DND-41 (cell line): ENCODE results near the gene FHAD1.

ENCODE experiments used
- ATAC-seq: fragments of 200-7000 bp; cut with Tn5 transposase; 3 replicates; pipeline ENCODE4 v1.9.1; 2021; ENCODE audit warnings: low read depth; ENCODE audit not compliant: insufficient read depth
- DNase-seq: peaks from one replicate; pipeline ENCODE4 v3.0.0-alpha.2; 2020
- H2AFZ ChIP-seq: 2 replicates; pipeline ENCODE4 v1.6.0; 2012; ENCODE audit warnings: low read depth, low read length
- H3K27ac ChIP-seq: 2 replicates; pipeline ENCODE4 v1.5.1; 2012; ENCODE audit warnings: low read length, inconsistent platforms
- H3K27me3 ChIP-seq: fragments of 200-600 bp; sonication (generic); 2 replicates; pipeline ENCODE4 v1.6.0; 2012; ENCODE audit warnings: low read length, mild to moderate bottlenecking, inconsistent platforms; ENCODE audit not compliant: insufficient read depth, poor library complexity
- H3K36me3 ChIP-seq: 2 replicates; pipeline ENCODE4 v1.5.1; 2012; ENCODE audit warnings: low read length, inconsistent platforms; ENCODE audit not compliant: insufficient read depth
- H3K4me1 ChIP-seq: 2 replicates; pipeline ENCODE4 v1.5.1; 2012; ENCODE audit warnings: mild to moderate bottlenecking, low read length; ENCODE audit not compliant: insufficient read depth
- H3K4me2 ChIP-seq: 2 replicates; pipeline ENCODE4 v1.6.0; 2012; ENCODE audit warnings: mild to moderate bottlenecking, moderate library complexity, low read length, inconsistent platforms; ENCODE audit not compliant: insufficient read depth
- H3K4me3 ChIP-seq, 2 experiments: fragments of 200-600 bp in 1 of 2; shearing (Covaris generic) in 1 of 2; 2 replicates each; pipeline ENCODE4 v1.5.1; 2012 to 2016; ENCODE audit warnings: inconsistent platforms in 2 of 2, low read length in 2 of 2, mild to moderate bottlenecking in 2 of 2, low read depth in 1 of 2, moderate library complexity in 1 of 2
- H3K79me2 ChIP-seq: 2 replicates; pipeline ENCODE4 v1.6.0; 2012; ENCODE audit warnings: low read length, inconsistent platforms; ENCODE audit not compliant: insufficient read depth
- H3K9ac ChIP-seq: 2 replicates; pipeline ENCODE4 v1.6.0; 2012; ENCODE audit warnings: low read depth, mild to moderate bottlenecking, inconsistent platforms, low read length, moderate library complexity
- H3K9me3 ChIP-seq: 2 replicates; pipeline ENCODE4 v1.5.1; 2012; ENCODE audit warnings: low read length, moderate library complexity, mild to moderate bottlenecking, inconsistent platforms; ENCODE audit not compliant: insufficient read depth, severe bottlenecking
- H4K20me1 ChIP-seq: 2 replicates; pipeline ENCODE4 v1.6.0; 2012; ENCODE audit warnings: low read length; ENCODE audit not compliant: insufficient read depth
- EZH2 ChIP-seq: IDR thresholded peaks from 3 replicates; pipeline ENCODE4 v1.6.1; 2012; ENCODE audit warnings: borderline replicate concordance, low read depth, mild to moderate bottlenecking, moderate library complexity, low read length, inconsistent platforms; ENCODE audit not compliant: severe bottlenecking
- TF ChIP-seq, protein P1 (sequence below): IDR thresholded peaks from 2 replicates; pipeline ENCODE4 v1.5.1; 2012; ENCODE audit warnings: borderline replicate concordance, low read length, moderate library complexity, mild to moderate bottlenecking; ENCODE audit not compliant: poor library complexity, severe bottlenecking; ENCODE audit errors: extremely low read depth

Gene FHAD1

GRCh38 chr1:15315815-15316214, 68.8 kb downstream of the FHAD1 start:
- no peak overlapping the region for H3K9ac ChIP-seq
- H3K79me2 ChIP-seq, result no peaks in the 10 kb centered on the region
- DNase-seq, result no peak
- peaks cover 2% of the 10 kb centered on the region for H3K9me3 ChIP-seq
- no peak overlapping the region for H3K4me3 ChIP-seq
- H3K4me2 ChIP-seq, result no peak overlapping the region
- H3K27ac ChIP-seq, result no peak overlapping the region
- H3K27me3 ChIP-seq, result no peaks in the 10 kb centered on the region
- H3K36me3 ChIP-seq, result no peaks in the 10 kb centered on the region
- no peaks in the 10 kb centered on the region for H4K20me1 ChIP-seq
- TF ChIP-seq, protein P1, sequence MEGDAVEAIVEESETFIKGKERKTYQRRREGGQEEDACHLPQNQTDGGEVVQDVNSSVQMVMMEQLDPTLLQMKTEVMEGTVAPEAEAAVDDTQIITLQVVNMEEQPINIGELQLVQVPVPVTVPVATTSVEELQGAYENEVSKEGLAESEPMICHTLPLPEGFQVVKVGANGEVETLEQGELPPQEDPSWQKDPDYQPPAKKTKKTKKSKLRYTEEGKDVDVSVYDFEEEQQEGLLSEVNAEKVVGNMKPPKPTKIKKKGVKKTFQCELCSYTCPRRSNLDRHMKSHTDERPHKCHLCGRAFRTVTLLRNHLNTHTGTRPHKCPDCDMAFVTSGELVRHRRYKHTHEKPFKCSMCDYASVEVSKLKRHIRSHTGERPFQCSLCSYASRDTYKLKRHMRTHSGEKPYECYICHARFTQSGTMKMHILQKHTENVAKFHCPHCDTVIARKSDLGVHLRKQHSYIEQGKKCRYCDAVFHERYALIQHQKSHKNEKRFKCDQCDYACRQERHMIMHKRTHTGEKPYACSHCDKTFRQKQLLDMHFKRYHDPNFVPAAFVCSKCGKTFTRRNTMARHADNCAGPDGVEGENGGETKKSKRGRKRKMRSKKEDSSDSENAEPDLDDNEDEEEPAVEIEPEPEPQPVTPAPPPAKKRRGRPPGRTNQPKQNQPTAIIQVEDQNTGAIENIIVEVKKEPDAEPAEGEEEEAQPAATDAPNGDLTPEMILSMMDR, result no peak
- no peak for TF ChIP-seq EZH2
- no peaks in the 10 kb centered on the region for H3K4me1 ChIP-seq
- no peak overlapping the region for H2AFZ ChIP-seq
- no peak for ATAC-seq

DNA sequence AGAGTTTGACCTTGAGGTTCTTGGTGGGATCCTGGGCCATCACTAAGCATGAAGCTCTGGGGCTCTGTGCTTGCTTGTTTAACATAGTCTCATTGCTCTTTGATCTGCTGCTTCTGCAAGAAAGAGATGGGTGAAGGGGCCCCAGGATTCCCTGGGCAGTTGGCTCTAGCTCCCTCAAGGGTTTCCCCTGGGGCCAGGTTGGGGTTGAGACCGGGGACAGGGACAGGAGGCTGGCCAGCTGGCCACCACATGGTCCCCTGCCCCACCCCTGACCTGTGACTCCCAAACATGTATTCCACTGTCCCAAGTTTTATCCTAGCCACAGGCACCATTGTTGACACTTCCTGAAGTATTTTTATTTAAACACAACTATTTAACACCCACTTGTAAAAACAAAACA, 69.5 kb downstream of the FHAD1 start:
- DNase-seq (no peak), ATAC-seq (no peak)
- no peaks in the 10 kb centered on the region for H3K4me1 ChIP-seq
- H3K36me3 ChIP-seq, result no peaks in the 10 kb centered on the region
- no peak overlapping the region for H3K4me2 ChIP-seq
- no peaks in the 10 kb centered on the region for H3K79me2 ChIP-seq
- H4K20me1 ChIP-seq, result no peaks in the 10 kb centered on the region
- H2AFZ ChIP-seq, result no peak overlapping the region
- no peak overlapping the region for H3K9ac ChIP-seq
- no peaks in the 10 kb centered on the region for H3K27me3 ChIP-seq
- H3K9me3 ChIP-seq, result peaks cover 2% of the 10 kb centered on the region
- H3K27ac ChIP-seq, result no peak overlapping the region
- TF ChIP-seq, protein P1, result no peak
- no peak for TF ChIP-seq EZH2
- H3K4me3 ChIP-seq, result no peak overlapping the region

DNA sequence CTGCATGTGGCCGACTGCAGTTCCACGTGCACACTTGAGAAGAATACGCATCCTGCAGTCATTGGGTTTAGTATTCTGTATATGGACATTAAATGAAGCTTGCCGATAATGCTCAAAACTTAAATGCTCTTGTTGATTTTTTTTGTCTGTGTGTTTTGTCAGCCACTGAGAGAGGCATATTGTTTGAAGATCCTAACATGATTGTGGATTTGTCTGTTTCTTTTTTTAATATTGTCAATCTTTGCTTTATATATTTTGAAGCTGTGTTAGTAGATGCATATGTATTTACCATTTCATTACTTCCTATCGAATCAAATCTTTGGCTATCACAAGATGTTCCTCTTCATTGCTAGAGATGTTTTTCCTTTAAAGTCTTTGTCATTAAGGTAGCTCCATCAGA, 73.2 kb downstream of the FHAD1 start:
- H3K79me2 ChIP-seq, result no peaks in the 10 kb centered on the region
- TF ChIP-seq, protein P1, result no peak
- TF ChIP-seq EZH2, result no peak
- no peaks in the 10 kb centered on the region for H3K36me3 ChIP-seq
- ATAC-seq (no peak), DNase-seq (no peak)
- H3K9ac ChIP-seq, result no peak overlapping the region
- H3K4me1 ChIP-seq, result no peaks in the 10 kb centered on the region
- no peak overlapping the region for H3K4me2 ChIP-seq
- H3K27me3 ChIP-seq, result no peaks in the 10 kb centered on the region
- no peak overlapping the region for H2AFZ ChIP-seq
- H3K9me3 ChIP-seq, result peaks cover 2% of the 10 kb centered on the region
- no peak overlapping the region for H3K27ac ChIP-seq
- H4K20me1 ChIP-seq, result no peaks in the 10 kb centered on the region
- H3K4me3 ChIP-seq, result no peak overlapping the region

GRCh38 chr1:15321601-15322000, 74.6 kb downstream of the FHAD1 start:
- no peaks in the 10 kb centered on the region for H4K20me1 ChIP-seq
- H3K9ac ChIP-seq, result no peak overlapping the region
- H3K27me3 ChIP-seq, result peaks cover 6% of the 10 kb centered on the region
- no peaks in the 10 kb centered on the region for H3K79me2 ChIP-seq
- H3K4me3 ChIP-seq, result no peak overlapping the region
- no peaks in the 10 kb centered on the region for H3K36me3 ChIP-seq
- no peaks in the 10 kb centered on the region for H3K4me1 ChIP-seq
- TF ChIP-seq, protein P1, result no peak
- TF ChIP-seq EZH2, result no peak
- no peak overlapping the region for H3K4me2 ChIP-seq
- H3K9me3 ChIP-seq, result peaks cover 2% of the 10 kb centered on the region
- no peak for DNase-seq
- no peak overlapping the region for H3K27ac ChIP-seq
- H2AFZ ChIP-seq, result no peak overlapping the region
- ATAC-seq, result no peak
